ENCODE data around the gene SPRY4. TPM values are rescaled to one million over a fixed set of nuclear protein-coding genes. Genes with fewer than 3 reads are reported as not detected.
"Not testable (repeated sequence)": the region's sequence is repeated elsewhere in the genome, so short reads cannot be mapped to it uniquely, and the experiment has no call there.

The SPRY4 gene
- total RNA-seq, 1 donor from 2014 or later, result 79.7 TPM

GRCh38 chr5:142339781-142340180, 15.0 kb upstream of the SPRY4 start:
- peak; percentile 41 for DNase-seq (ENCODE audit: low spot score)

GRCh38 chr5:142334538-142334937, 9.7 kb upstream of the SPRY4 start:
- DNase-seq (ENCODE audit: low spot score), result no peak

GRCh38 chr5:142333749-142334148, 8.9 kb upstream of the SPRY4 start:
- not testable (repeated sequence) for DNase-seq (ENCODE audit: low spot score)

- DNase-seq (ENCODE audit: low spot score), result no peak
Observed at GRCh38 chr5:142330444-142330843, 5.6 kb upstream of the SPRY4 start.

- DNase-seq (ENCODE audit: low spot score), result no peak
Observed at GRCh38 chr5:142330026-142330425, 5.2 kb upstream of the SPRY4 start.

- DNase-seq (ENCODE audit: low spot score), result peak; percentile 55
Observed at GRCh38 chr5:142327111-142327842, 2.5 kb upstream of the SPRY4 start.

GRCh38 chr5:142326480-142326938, 1.7 kb upstream of the SPRY4 start:
- DNase-seq (ENCODE audit: low spot score), result no peak

- peak; percentile 89 for DNase-seq (ENCODE audit: low spot score)
Observed at GRCh38 chr5:142325725-142326479, 1.1 kb upstream of the SPRY4 start.

GRCh38 chr5:142324136-142324870, 518 bp downstream of the SPRY4 start:
- no peak for DNase-seq (ENCODE audit: low spot score)

- DNase-seq (ENCODE audit: low spot score), result no peak
Observed at GRCh38 chr5:142323480-142324135, 1.2 kb downstream of the SPRY4 start.

- DNase-seq (ENCODE audit: low spot score), result no peak
Observed at GRCh38 chr5:142322747-142323479, 1.9 kb downstream of the SPRY4 start.

- DNase-seq (ENCODE audit: low spot score), result no peak
Observed at GRCh38 chr5:142322403-142322746, 2.4 kb downstream of the SPRY4 start.

GRCh38 chr5:142320851-142321560, 3.8 kb downstream of the SPRY4 start:
- DNase-seq (ENCODE audit: low spot score), result no peak

GRCh38 chr5:142320430-142320738, 4.4 kb downstream of the SPRY4 start:
- no peak for DNase-seq (ENCODE audit: low spot score)

GRCh38 chr5:142319560-142320429, 5.0 kb downstream of the SPRY4 start:
- no peak for DNase-seq (ENCODE audit: low spot score)

GRCh38 chr5:142319105-142319504, 5.7 kb downstream of the SPRY4 start:
- DNase-seq (ENCODE audit: low spot score), result no peak

- no peak for DNase-seq (ENCODE audit: low spot score)
Observed at GRCh38 chr5:142317753-142318152, 7.1 kb downstream of the SPRY4 start.

- DNase-seq (ENCODE audit: low spot score), result no peak
Observed at GRCh38 chr5:142317173-142317572, 7.6 kb downstream of the SPRY4 start.

- DNase-seq (ENCODE audit: low spot score), result no peak
Observed at GRCh38 chr5:142316681-142317080, 8.1 kb downstream of the SPRY4 start.
